GM19468 (cell line): ENCODE data around the gene GAMT.

Experiments
- ATAC-seq: cut with Tn5 transposase; IDR thresholded peaks from one replicate; pipeline ENCODE4 v1.9.1; 2021; ENCODE audit warnings: mild to moderate bottlenecking, moderate library complexity, moderate number of reproducible peaks; ENCODE audit not compliant: unreplicated experiment; ENCODE audit errors: extremely low read depth

Gene GAMT

GRCh38 chr19:1402411-1403070 lies 1.2 kb upstream of the GAMT start:
- ATAC-seq: no peak

- ATAC-seq: no peak
Observed at GRCh38 chr19:1401889-1402217, 511 bp upstream of the GAMT start.

DNA sequence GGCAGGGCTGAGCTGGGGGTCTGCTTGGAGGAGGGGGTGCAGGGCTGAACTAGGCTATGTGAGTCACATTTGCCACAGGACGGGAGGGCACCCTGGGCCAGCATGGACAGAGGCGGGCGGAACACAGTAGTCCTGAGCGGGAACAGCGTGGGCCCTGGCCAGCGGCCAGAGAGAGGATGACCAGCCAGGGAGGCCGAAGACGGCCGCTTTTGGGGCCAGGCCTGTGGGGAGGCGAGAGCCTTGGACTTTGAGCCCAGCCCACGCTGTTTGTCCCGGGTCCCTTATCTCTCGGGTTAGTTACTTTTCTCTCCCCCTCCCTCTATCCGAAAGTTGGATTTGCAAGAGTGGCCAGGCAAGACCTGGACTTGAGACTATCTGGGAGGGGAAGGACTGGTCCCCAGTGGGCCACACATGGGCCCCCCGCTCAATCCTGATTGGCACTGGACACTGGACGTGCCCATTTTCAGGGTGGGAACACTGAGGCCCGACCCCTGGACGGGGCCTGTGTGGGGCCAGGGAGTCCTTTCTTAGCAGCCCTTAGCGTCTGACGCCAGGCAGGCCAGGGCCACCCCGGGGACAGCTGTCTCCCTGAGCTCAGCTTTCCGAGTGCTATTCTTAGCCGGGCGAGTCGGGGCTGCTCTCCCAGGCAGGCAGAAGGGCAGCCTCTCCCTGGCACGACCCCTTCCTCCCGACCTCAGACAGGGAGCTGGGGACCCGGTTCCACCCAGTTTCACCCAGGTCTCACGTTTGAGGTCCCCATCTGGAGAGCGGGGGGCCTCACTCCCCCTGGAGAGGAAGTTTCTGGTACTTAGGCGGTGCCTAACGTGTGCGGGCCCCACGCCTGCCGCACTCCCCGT lies 833 bp downstream of the GAMT start:
- ATAC-seq: no peak

GRCh38 chr19:1399745-1400144 lies 1.6 kb downstream of the GAMT start:
- ATAC-seq: no peak

DNA sequence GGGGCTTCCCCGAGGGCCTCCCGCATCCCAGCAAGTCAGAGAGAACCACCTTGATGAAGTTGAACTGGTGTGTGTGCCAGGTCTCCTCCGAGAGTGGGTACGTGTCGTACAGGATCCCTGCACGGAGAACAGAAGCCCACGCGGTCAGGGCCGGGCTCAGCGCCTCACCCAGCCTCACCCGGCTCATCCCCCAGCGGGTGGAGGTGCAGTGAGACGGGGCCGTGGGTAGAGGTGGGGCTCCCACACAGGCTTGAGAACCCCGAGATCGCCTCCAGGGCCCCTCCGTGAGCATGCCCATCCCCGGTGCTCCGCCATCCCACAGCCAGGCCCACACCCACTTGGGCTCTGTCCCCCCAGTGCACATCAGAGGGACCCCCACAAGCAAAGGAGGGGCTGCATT lies 2.3 kb downstream of the GAMT start:
- ATAC-seq: no peak

DNA sequence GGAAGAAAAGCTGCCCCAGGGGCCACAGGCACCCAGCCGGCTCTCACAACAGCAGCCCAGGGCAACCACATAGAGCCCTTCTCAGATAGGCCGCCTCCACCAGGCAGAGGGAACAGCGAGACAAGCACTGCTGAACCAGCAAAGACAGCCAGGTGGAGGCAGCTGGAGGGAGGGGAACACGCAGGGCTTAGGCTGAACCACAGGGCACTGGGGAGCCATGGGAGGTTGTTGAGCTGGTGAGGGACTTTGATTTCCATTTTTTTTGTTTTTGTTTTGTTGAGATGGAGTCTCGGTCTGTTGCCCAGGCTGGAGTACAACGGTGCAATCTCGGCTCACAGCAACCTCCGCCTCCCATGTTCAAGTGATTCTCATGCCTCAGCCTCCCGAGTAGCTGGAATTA lies 3.5 kb downstream of the GAMT start:
- no peak for ATAC-seq

GRCh38 chr19:1396768-1397679 lies 4.3 kb downstream of the GAMT start:
- ATAC-seq: no peak

- no peak for ATAC-seq
Observed at GRCh38 chr19:1396019-1396767, 5.1 kb downstream of the GAMT start.

DNA sequence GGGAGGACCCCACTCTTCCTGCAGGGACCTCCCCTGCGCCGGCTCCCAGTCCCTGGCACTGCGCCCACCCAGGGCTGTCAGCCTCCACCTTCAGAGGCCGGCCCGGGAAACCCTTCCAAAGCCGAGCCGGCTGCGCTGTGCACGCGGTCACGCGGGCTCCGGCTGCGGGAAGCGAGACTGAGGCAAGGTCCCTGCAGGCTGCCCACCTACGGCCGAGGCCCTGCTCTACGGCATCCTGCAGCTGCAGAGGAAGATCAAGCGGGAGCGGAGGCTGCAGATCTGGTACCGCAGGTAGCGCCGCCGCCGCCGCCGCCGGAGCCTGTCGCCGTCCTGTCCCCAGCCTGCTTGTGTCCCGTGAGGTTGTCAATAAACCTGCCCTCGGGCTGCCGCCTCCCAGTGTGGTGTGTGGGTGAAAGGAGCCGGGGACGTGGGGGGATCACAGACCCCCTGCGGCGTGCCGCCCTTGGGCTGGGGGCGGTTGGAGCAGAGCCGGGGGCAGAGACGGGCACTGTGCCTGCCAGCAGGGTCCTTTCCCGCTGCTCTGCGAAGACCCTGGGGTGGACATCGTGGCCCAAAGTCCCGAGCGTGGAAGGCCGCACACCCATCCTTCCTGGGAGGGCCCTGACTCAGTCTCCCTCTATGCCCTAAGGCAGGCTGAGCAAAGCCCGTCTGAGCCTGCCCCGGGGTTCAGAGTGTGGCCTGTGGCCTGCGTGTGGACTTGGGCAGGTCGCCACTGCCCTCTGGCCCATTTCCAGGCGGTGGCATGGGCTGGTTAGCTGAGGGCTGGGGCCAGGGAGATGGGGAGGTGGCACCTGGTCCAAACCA lies 5.9 kb downstream of the GAMT start:
- ATAC-seq: no peak

- no peak for ATAC-seq
Observed at GRCh38 chr19:1394252-1395193, 6.8 kb downstream of the GAMT start.

- no peak for ATAC-seq
Observed at GRCh38 chr19:1393841-1394240, 7.5 kb downstream of the GAMT start.

DNA sequence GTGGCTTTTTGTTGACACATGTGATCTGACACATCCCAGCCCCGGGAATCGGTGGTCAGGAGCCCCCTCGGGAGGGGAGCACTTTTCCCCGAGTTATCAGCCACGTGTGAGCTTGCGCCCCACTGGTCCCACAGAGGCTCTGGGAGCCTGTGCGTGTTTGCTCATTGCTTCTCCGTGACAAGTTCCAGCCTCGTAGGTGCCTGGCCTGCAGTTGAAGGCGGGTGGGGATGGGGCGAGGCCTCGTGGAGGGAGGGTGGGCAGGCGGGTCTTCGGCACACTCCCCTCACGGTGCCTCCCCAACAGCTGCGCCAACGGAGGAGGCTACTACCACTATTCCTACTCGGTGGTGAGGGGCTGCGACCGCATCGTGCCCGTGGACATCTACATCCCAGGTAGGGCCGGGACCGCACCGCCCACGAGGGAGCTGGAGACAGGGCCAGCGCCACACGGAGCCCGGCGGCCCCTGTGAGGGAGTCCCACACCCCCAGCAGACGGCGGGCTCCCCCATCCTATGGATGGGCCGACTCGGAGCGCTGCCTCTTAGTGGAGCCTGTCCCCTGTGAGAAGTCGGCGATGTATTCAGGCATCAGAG lies 8.3 kb downstream of the GAMT start:
- ATAC-seq: no peak

GRCh38 chr19:1392407-1392806 lies 8.9 kb downstream of the GAMT start:
- no peak for ATAC-seq

DNA sequence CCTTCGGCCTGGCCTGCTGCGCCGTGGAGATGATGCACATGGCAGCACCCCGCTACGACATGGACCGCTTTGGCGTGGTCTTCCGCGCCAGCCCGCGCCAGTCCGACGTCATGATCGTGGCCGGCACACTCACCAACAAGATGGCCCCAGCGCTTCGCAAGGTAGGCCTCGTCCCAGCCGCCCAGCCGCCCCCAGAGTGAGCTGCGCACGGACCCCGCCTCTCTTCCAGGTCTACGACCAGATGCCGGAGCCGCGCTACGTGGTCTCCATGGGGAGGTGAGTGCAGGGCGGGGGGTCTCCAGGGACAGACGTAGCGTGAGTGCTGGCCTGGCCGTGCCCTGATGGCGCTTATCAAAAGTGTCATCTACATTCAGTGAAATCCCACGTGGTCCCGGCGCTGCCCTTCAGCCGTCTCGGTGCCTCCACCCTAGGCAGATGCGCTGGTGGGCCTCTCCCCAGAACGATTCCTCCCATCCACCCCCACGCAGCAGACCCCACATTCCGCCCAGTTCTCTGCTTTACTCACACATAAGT lies 10.4 kb downstream of the GAMT start:
- no peak for ATAC-seq

GRCh38 chr19:1389033-1389940 lies 12.1 kb downstream of the GAMT start:
- no peak for ATAC-seq

GRCh38 chr19:1388637-1389026 lies 12.7 kb downstream of the GAMT start:
- no peak for ATAC-seq
